H1 (cell line): Measurements from ENCODE around the gene SCYL2. TPM values are rescaled to one million over a fixed set of nuclear protein-coding genes. Genes with fewer than 3 reads are reported as not detected.

ENCODE experiments used
- CTCF ChIA-PET: fragments of 300-600 bp; sonication (Branson Sonifier 250); formaldehyde crosslinking; loops from one replicate; lab custom pipeline; 2021; ENCODE audit not compliant: partially characterized antibody; lab: Charles Lee
- POLR2A ChIA-PET: fragments of 300-600 bp; sonication (Branson Sonifier 250); formaldehyde crosslinking; loops from one replicate; lab custom pipeline; 2021; ENCODE audit warnings: inconsistent platforms; ENCODE audit not compliant: partially characterized antibody; lab: Charles Lee
- DNase-seq, 2 experiments: peaks; one replicate each; pipeline versions ENCODE4 v3.0.0 to v3.0.0-alpha.2; 2010 to 2022; ENCODE audit warnings: low spot score in 2 of 2, low read depth in 1 of 2, mixed read lengths in 1 of 2
- FAIRE-seq: peaks from 2 replicates; lab custom pipeline; 2011; peaks lifted over from hg19 to GRCh38; lab: Jason Lieb, UNC
- H2AFZ ChIP-seq: 2 replicates; pipeline ENCODE4 v1.8.1; 2012; ENCODE audit warnings: low read length, inconsistent platforms
- H2AK5ac ChIP-seq: 2 replicates; pipeline ENCODE4 v1.6.1; 2013; ENCODE audit warnings: low read depth, low read length
- H2BK120ac ChIP-seq: replicated peaks from 2 replicates; pipeline ENCODE3; 2013; ENCODE audit warnings: low read depth, low read length, inconsistent platforms
- H2BK12ac ChIP-seq: 2 replicates; pipeline ENCODE4 v1.6.1; 2013; ENCODE audit warnings: low read depth, low read length
- H2BK15ac ChIP-seq: 2 replicates; pipeline ENCODE4 v1.6.1; 2013; ENCODE audit warnings: low read length
- H2BK20ac ChIP-seq: 2 replicates; pipeline ENCODE4 v1.6.1; 2013; ENCODE audit warnings: low read length
- H2BK5ac ChIP-seq: 2 replicates; pipeline ENCODE4 v1.6.1; 2013; ENCODE audit warnings: low read depth, low read length
- H3K14ac ChIP-seq: 2 replicates; pipeline ENCODE4 v1.6.1; 2013; ENCODE audit warnings: inconsistent platforms; ENCODE audit not compliant: insufficient read length
- H3K18ac ChIP-seq: 2 replicates; pipeline ENCODE4 v1.6.1; 2013; ENCODE audit warnings: low read length; ENCODE audit errors: extremely low read depth
- H3K23ac ChIP-seq: 2 replicates; pipeline ENCODE4 v1.6.1; 2013; ENCODE audit warnings: inconsistent platforms; ENCODE audit not compliant: insufficient read length
- H3K23me2 ChIP-seq: 2 replicates; pipeline ENCODE4 v1.6.1; 2013; ENCODE audit warnings: low read depth, low read length
- H3K27ac ChIP-seq: 2 replicates; pipeline ENCODE4 v1.6.1; 2011; ENCODE audit warnings: low read depth, low read length, inconsistent platforms
- H3K27me3 ChIP-seq, 4 experiments: replicated peaks in 1 of 4; 1 replicate in 1 of 4; 2 replicates in 3 of 4; pipeline versions ENCODE4 v1.6.1 to v1.8.1; 2011 to 2013; ENCODE audit warnings: low read length in 3 of 4, mild to moderate bottlenecking in 3 of 4, inconsistent platforms in 2 of 4, mixed read lengths in 2 of 4, moderate library complexity in 1 of 4; ENCODE audit not compliant: control insufficient read depth in 3 of 4, insufficient read depth in 3 of 4; ENCODE audit errors: extremely low read depth in 1 of 4
- H3K36me3 ChIP-seq, 4 experiments: 2 replicates each; pipeline versions ENCODE4 v1.6.1 to v1.8.1; 2011 to 2013; ENCODE audit warnings: mild to moderate bottlenecking in 4 of 4, low read length in 3 of 4, moderate library complexity in 2 of 4, control low read depth in 1 of 4, inconsistent platforms in 1 of 4; ENCODE audit not compliant: insufficient read depth in 4 of 4, control insufficient read depth in 2 of 4
- H3K4ac ChIP-seq: replicated peaks from 2 replicates; pipeline ENCODE3; 2013; ENCODE audit warnings: low read length, low read depth, mixed read lengths, inconsistent platforms; ENCODE audit not compliant: insufficient read length
- H3K4me1 ChIP-seq, 4 experiments: replicated peaks in 1 of 4; 1 replicate in 1 of 4; 2 replicates in 3 of 4; pipeline versions ENCODE4 v1.6.1 to v1.8.1; 2011 to 2013; ENCODE audit warnings: low read length in 3 of 4, inconsistent platforms in 2 of 4, mixed read lengths in 1 of 4; ENCODE audit not compliant: insufficient read depth in 4 of 4, control insufficient read depth in 3 of 4
- H3K4me2 ChIP-seq, 2 experiments: 2 replicates each; pipeline versions ENCODE4 v1.6.1 to v1.8.1; 2011 to 2013; ENCODE audit warnings: low read depth in 2 of 2, low read length in 2 of 2, control low read depth in 1 of 2, inconsistent platforms in 1 of 2, mild to moderate bottlenecking in 1 of 2; ENCODE audit not compliant: insufficient read depth in 1 of 2
- H3K4me3 ChIP-seq, 4 experiments: fragments of 200-600, 300-600 bp in 1 of 4; sonication (generic), shearing (Covaris generic), sonication (Bioruptor Twin) in 1 of 4; 2 replicates each; pipeline versions ENCODE4 v1.5.1 to v1.8.1; 2011 to 2016; ENCODE audit warnings: low read length in 4 of 4, low read depth in 3 of 4, control low read depth in 2 of 4, inconsistent platforms in 2 of 4, mild to moderate bottlenecking in 2 of 4, mixed read lengths in 1 of 4, moderate library complexity in 1 of 4; ENCODE audit not compliant: insufficient read depth in 2 of 4; ENCODE audit errors: extremely low read depth in 1 of 4
- H3K56ac ChIP-seq: replicated peaks from 2 replicates; pipeline ENCODE3; 2013; ENCODE audit warnings: low read depth, mild to moderate bottlenecking, mixed read lengths, low read length, inconsistent platforms; ENCODE audit not compliant: insufficient read length
- H3K79me1 ChIP-seq: 2 replicates; pipeline ENCODE4 v1.6.1; 2013; ENCODE audit warnings: low read depth, low read length, control low read depth
- H3K79me2 ChIP-seq, 2 experiments: 2 replicates each; pipeline versions ENCODE4 v1.6.1 to v1.8.1; 2012 to 2013; ENCODE audit warnings: low read length in 2 of 2, mild to moderate bottlenecking in 2 of 2, inconsistent platforms in 1 of 2; ENCODE audit not compliant: insufficient read depth in 2 of 2, control insufficient read depth in 1 of 2
- H3K9ac ChIP-seq, 4 experiments: replicated peaks in 1 of 4; 1 replicate in 1 of 4; 2 replicates in 3 of 4; pipeline versions ENCODE4 v1.6.1 to v1.8.1; 2011 to 2013; ENCODE audit warnings: low read depth in 3 of 4, low read length in 3 of 4, control low read depth in 2 of 4, mild to moderate bottlenecking in 2 of 4, moderate library complexity in 2 of 4, inconsistent platforms in 1 of 4; ENCODE audit errors: extremely low read depth in 1 of 4
- H3K9me3 ChIP-seq, 2 experiments: 2 replicates each; pipeline versions ENCODE4 v1.6.1 to v1.8.1; 2012 to 2013; ENCODE audit warnings: mild to moderate bottlenecking in 2 of 2, moderate library complexity in 2 of 2, control low read depth in 1 of 2, inconsistent platforms in 1 of 2, low read depth in 1 of 2, low read length in 1 of 2, mixed read lengths in 1 of 2; ENCODE audit not compliant: insufficient read depth in 2 of 2
- H4K20me1 ChIP-seq, 2 experiments: replicated peaks in 1 of 2; 2 replicates each; pipeline versions ENCODE3 to v1.8.1; 2011 to 2013; ENCODE audit warnings: inconsistent platforms in 2 of 2, low read length in 2 of 2, mild to moderate bottlenecking in 1 of 2; ENCODE audit not compliant: insufficient read depth in 2 of 2, control insufficient read depth in 1 of 2
- H4K5ac ChIP-seq: 2 replicates; pipeline ENCODE4 v1.6.1; 2013; ENCODE audit warnings: low read length, low read depth, mixed read lengths, inconsistent platforms; ENCODE audit not compliant: insufficient read length
- H4K8ac ChIP-seq: 2 replicates; pipeline ENCODE4 v1.8.0; 2013; ENCODE audit warnings: mild to moderate bottlenecking, moderate library complexity, low read length, inconsistent platforms; ENCODE audit not compliant: insufficient read depth; ENCODE audit errors: extremely low read depth
- H4K91ac ChIP-seq: replicated peaks from 2 replicates; pipeline ENCODE3; 2013; ENCODE audit warnings: low read length, mixed read lengths, inconsistent platforms; ENCODE audit not compliant: insufficient read length
- BCL11A ChIP-seq, 2 experiments: IDR thresholded peaks; one replicate each; pipeline ENCODE4 v1.6.1; 2011; ENCODE audit warnings: low read depth in 2 of 2, low read length in 2 of 2, mild to moderate bottlenecking in 2 of 2
- BRCA1 ChIP-seq: IDR thresholded peaks from 2 replicates; pipeline ENCODE4 v1.6.1; 2012; ENCODE audit warnings: low read depth, low read length, improper control_type of control experiment
- CBX8 ChIP-seq: fragments of 300-800, 300-1000 bp; sonication (generic); IDR thresholded peaks from 2 replicates; pipeline ENCODE4 v1.7.1; 2016; ENCODE audit warnings: low read depth, low read length, borderline replicate concordance
- CHD1 ChIP-seq: IDR thresholded peaks from 2 replicates; pipeline ENCODE4 v1.6.1; 2012; ENCODE audit warnings: low read depth, low read length, improper control_type of control experiment
- E2F6 ChIP-seq: IDR thresholded peaks from 2 replicates; pipeline ENCODE4 v1.6.1; 2012; ENCODE audit warnings: inconsistent platforms
- RNF2 ChIP-seq: fragments of 200-900, 300-1000 bp; sonication (generic); IDR thresholded peaks from 2 replicates; pipeline ENCODE4 v1.7.1; 2016; ENCODE audit warnings: borderline replicate concordance, low read depth, mild to moderate bottlenecking, antibody characterized with exemption, low read length; ENCODE audit not compliant: poor library complexity, severe bottlenecking; ENCODE audit errors: missing control alignments
- whole genome bisulfite sequencing, 2 experiments: shearing (Covaris generic) in 1 of 2; methylation state at CpG; one replicate each; pipeline versions ENCODE4 v1.1.6 to v1.1.7; 2013 to 2015; ENCODE audit warnings: low lambda C conversion rate in 2 of 2, mixed read lengths in 2 of 2, inconsistent platforms in 1 of 2, low coverage in 1 of 2, missing lambda C conversion rate in 1 of 2; ENCODE audit not compliant: insufficient replicate concordance in 2 of 2, insufficient coverage in 1 of 2, insufficient read length in 1 of 2; ENCODE audit errors: extremely low coverage in 1 of 2, missing lambda C conversion rate in 1 of 2; 5-methylcytosine and 5-hydroxymethylcytosine counted together
- polyA plus RNA-seq, 7 experiments: library from polyadenylated mRNA; depleted of rRNA in 3 of 7; stranded (reverse) in 5 of 7; unstranded in 2 of 7; fragments of >200 nt in 5 of 7; fragments of 200-250 nt in 2 of 7; gene quantifications; 1 replicate in 5 of 7; 2 replicates in 1 of 7; 4 replicates in 1 of 7; pipeline versions ENCODE4 v1.2.1 to v1.2.3, GENCODE V29; 2011 to 2013; ENCODE audit warnings: missing spikeins in 2 of 7, mixed read lengths in 2 of 7
- total RNA-seq: library from RNA; stranded (reverse); fragmentation: NEBNext Ultra II Directional; extraction: Animal tissue kit (Norgen Biotek cat#: 25700); gene quantifications from 2 replicates; pipeline ENCODE4 v1.2.1, GENCODE V29; 2021

Gene SCYL2
- total and polyA plus RNA-seq, 2 of the 8 experiments (the other 6 are each of a cell fraction or from before 2014, with no cell fraction given), result 8.9 to 48.7 TPM

GRCh38 chr12:100279159-100279558 is 12.2 kb downstream of the SCYL2 start:
- Histone ChIP-seq H3K9ac (no peak overlapping the region), H3K4me2 (peak overlapping the region in 1 of 2 experiments; percentile 48; a peak in 1 of 4 replicates), H2BK15ac (no peak overlapping the region), H2BK12ac (no peak overlapping the region), H3K23me2 (no peaks in the 10 kb centered on the region), H3K79me1 (peaks cover 2% of the 10 kb centered on the region; the same call in 1 of the 2 replicates), H3K14ac (no peak overlapping the region), H3K4ac (no peak overlapping the region), H3K4me3 (no peak overlapping the region), H3K27ac (no peak overlapping the region), H3K23ac (no peak overlapping the region), H3K56ac (no peak overlapping the region), H3K36me3 (peaks cover 0 to 4% (median 0%) of the 10 kb centered on the region in 4 experiments; a peak in 1 of 8 replicates), H2BK20ac (no peak overlapping the region), H4K91ac (no peak overlapping the region), H3K4me1 (peaks cover 0 to 5% (median 3%) of the 10 kb centered on the region in 4 experiments; a peak in 3 of 7 replicates), H2AK5ac (no peak overlapping the region), H2BK5ac (no peak overlapping the region), H3K79me2 (peaks cover 0 to 78% of the 10 kb centered on the region in 2 experiments; a peak in 3 of 4 replicates), H3K9me3 (no peaks in the 10 kb centered on the region), H3K27me3 (no peaks in the 10 kb centered on the region), H4K5ac (no peak overlapping the region), H2AFZ (no peak overlapping the region), H4K20me1 (peaks cover 2 to 10% of the 10 kb centered on the region in 2 experiments), H4K8ac (no peak overlapping the region), H2BK120ac (no peak overlapping the region), H3K18ac (no peak overlapping the region)
- POLR2A ChIA-PET, result interaction anchor here (4.3 kb wide), 1 partner anchor 12 kb away, joined by 11 read pairs; the partner anchor contains the start of genes DEPDC4 and SCYL2
- whole genome bisulfite sequencing, 2 experiments, result 77% methylated on average over 7 of the region's 7 CpGs; no CpG with 5 or more reads in 1 of the 2 experiments
- no peak for FAIRE-seq
- peak in 1 of 2 experiments; percentile 52 for DNase-seq
- no peak for TF ChIP-seq RNF2
- no peak for TF ChIP-seq E2F6
- TF ChIP-seq BCL11A (IDR thresholded peaks at IDR 0.05; ENCODE audit: low read depth in 2 of 2, low read length in 2 of 2), result no peak
- no peak for TF ChIP-seq CBX8
- TF ChIP-seq BRCA1, result no peak
- no peak for TF ChIP-seq CHD1
- CTCF ChIA-PET, result interaction anchor here (0.7 to 1.3 kb wide), 6 partner anchors 12 to 393 kb away, joined by 3 to 7 read pairs (median 4); partner anchors contain the start of genes DEPDC4 and SCYL2
